ENCODE results near the gene NEUROG1. TPM values are rescaled to one million over a fixed set of nuclear protein-coding genes. Genes with fewer than 3 reads are reported as not detected.

NEUROG1 gene
- total and polyA plus RNA-seq, 2 experiments from 2014 or later: 0.16 TPM; not detected in 1

DNA sequence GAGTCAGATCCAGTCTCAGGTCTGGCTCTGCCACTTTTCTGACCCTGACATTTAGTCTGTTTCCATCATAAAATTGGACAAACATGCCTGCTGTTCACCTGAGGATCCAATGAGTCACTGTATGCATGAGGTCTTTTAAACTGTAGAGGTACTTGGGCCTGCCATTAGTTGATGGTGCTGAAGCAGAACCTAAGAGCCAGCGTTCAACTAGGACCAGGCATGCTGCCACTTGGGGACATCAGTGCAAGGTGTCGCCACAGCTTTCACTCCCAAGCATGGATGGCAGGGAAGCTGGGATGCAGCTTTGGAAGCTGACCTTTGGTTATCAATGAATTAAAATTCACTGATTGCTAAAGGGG, 37.1 kb downstream of the NEUROG1 start:
- Histone ChIP-seq H3K4me1 (ENCODE audit: insufficient read depth) (no peaks in the 10 kb centered on the region; the same call in 1 of the 2 replicates), H3K27me3 (ENCODE audit: insufficient read depth) (peaks cover 87% of the 10 kb centered on the region), H3K9me2 (ENCODE audit: insufficient read depth) (peaks cover 4% of the 10 kb centered on the region; the same call in 1 of the 2 replicates), H3K4me3 (no peak overlapping the region), H4K20me1 (replicated peaks; ENCODE audit: insufficient read depth) (0 out of 2 replicates have a peak, but pooled peaks cover 7% of the 10 kb centered on the region), H2AFZ (no peak overlapping the region), H3K36me3 (ENCODE audit: insufficient read depth) (no peaks in the 10 kb centered on the region), H3K4me2 (no peak overlapping the region), H3K79me2 (replicated peaks; ENCODE audit: insufficient read depth) (no peaks in the 10 kb centered on the region), H3K27ac (ENCODE audit: low read depth) (no peak overlapping the region), H3F3A (replicated peaks; ENCODE audit: low read depth) (no peaks in the 10 kb centered on the region)
- ATAC-seq (no peak), DNase-seq (ENCODE audit: low spot score) (no peak)
- H3K9me3 Mint-ChIP-seq: no peaks in the 10 kb centered on the region
- peaks cover 46% of the 10 kb centered on the region for H3K27me3 Mint-ChIP-seq (ENCODE audit: insufficient read depth, low read depth, poor library complexity)
- TF ChIP-seq ZNF331 (CRISPR knock-in tag; IDR thresholded peaks at IDR 0.05; ENCODE audit: low read depth): no peak
- no peak for TF ChIP-seq CREB1 (CRISPR knock-in tag; IDR thresholded peaks at IDR 0.05; ENCODE audit: low read depth)
- TF ChIP-seq JUNB (IDR thresholded peaks at IDR 0.05; ENCODE audit: unreplicated experiment): no peak
- TF ChIP-seq NANOG (IDR thresholded peaks at IDR 0.05; ENCODE audit: borderline replicate concordance): no peak
- TF ChIP-seq STAT1 (IDR thresholded peaks at IDR 0.05; ENCODE audit: unreplicated experiment): no peak
- no peak for TF ChIP-seq POLR2AphosphoS5 (IDR thresholded peaks at IDR 0.05; ENCODE audit: low read depth)
- TF ChIP-seq, protein P1, sequence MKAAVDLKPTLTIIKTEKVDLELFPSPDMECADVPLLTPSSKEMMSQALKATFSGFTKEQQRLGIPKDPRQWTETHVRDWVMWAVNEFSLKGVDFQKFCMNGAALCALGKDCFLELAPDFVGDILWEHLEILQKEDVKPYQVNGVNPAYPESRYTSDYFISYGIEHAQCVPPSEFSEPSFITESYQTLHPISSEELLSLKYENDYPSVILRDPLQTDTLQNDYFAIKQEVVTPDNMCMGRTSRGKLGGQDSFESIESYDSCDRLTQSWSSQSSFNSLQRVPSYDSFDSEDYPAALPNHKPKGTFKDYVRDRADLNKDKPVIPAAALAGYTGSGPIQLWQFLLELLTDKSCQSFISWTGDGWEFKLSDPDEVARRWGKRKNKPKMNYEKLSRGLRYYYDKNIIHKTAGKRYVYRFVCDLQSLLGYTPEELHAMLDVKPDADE (IDR thresholded peaks at IDR 0.05): no peak
- TF ChIP-seq ZNF114 (CRISPR knock-in tag; IDR thresholded peaks at IDR 0.05): no peak
- H3K4me3 Mint-ChIP-seq: no peak overlapping the region
- no peaks in the 10 kb centered on the region for H3K36me3 Mint-ChIP-seq (ENCODE audit: low read depth)
- no peak overlapping the region for H3K27ac Mint-ChIP-seq
- H3K4me1 Mint-ChIP-seq: peaks cover 17% of the 10 kb centered on the region

DNA sequence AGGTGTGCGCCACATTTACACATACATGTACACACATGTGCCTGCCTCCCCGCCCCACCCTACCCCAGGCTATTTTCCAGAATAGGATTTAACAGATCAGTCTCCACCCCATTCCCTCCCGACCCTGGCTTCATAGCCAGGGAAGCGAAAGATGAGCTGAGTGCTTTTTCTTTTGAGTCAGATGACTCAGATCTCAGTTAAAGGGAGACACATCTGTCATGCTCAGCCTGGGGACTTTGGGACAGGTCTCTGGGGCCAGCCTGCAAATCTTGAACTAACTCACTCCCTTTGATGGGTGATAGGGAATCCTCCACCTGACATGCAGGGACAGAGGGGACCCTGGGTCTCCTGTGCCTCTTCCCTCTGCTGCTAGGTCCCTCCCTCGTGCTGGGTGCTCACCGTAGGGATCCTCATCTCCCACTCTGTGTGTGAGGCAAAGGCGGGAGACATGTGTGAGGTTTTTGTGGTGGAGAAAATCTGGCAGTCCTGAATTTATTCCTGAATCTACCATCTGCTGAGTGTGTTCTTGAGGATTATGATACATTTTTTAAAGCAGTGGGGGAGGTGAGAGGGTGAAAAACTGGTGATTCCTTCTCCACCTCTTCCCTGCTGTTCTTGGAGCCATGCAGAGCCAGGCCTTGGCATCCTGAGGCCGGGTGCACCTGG, 37.7 kb downstream of the NEUROG1 start:
- no peaks in the 10 kb centered on the region for H3K79me2 ChIP-seq (replicated peaks; ENCODE audit: insufficient read depth)
- Mint-ChIP-seq H3K9me3 (no peaks in the 10 kb centered on the region), H3K27me3 (ENCODE audit: insufficient read depth, low read depth, poor library complexity) (peaks cover 48% of the 10 kb centered on the region), H3K36me3 (ENCODE audit: low read depth) (no peaks in the 10 kb centered on the region), H3K27ac (no peak overlapping the region), H3K4me1 (peaks cover 18% of the 10 kb centered on the region), H3K4me3 (no peak overlapping the region)
- no peak overlapping the region for H3K4me2 ChIP-seq
- ATAC-seq (no peak), DNase-seq (ENCODE audit: low spot score) (no peak)
- no peak overlapping the region for H3K27ac ChIP-seq (ENCODE audit: low read depth)
- no peaks in the 10 kb centered on the region; the same call in 1 of the 2 replicates for H3K4me1 ChIP-seq (ENCODE audit: insufficient read depth)
- 0 out of 2 replicates have a peak, but pooled peaks cover 7% of the 10 kb centered on the region for H4K20me1 ChIP-seq (replicated peaks; ENCODE audit: insufficient read depth)
- no peak overlapping the region for H2AFZ ChIP-seq
- peaks cover 87% of the 10 kb centered on the region for H3K27me3 ChIP-seq (ENCODE audit: insufficient read depth)
- no peaks in the 10 kb centered on the region for H3K36me3 ChIP-seq (ENCODE audit: insufficient read depth)
- H3K4me3 ChIP-seq: no peak overlapping the region
- H3K9me2 ChIP-seq (ENCODE audit: insufficient read depth): peaks cover 4% of the 10 kb centered on the region; the same call in 1 of the 2 replicates
- H3F3A ChIP-seq (replicated peaks; ENCODE audit: low read depth): no peaks in the 10 kb centered on the region
- TF ChIP-seq CREB1 (CRISPR knock-in tag; IDR thresholded peaks at IDR 0.05; ENCODE audit: low read depth) (no peak), ZNF114 (CRISPR knock-in tag; IDR thresholded peaks at IDR 0.05) (no peak)
- TF ChIP-seq, protein P2, sequence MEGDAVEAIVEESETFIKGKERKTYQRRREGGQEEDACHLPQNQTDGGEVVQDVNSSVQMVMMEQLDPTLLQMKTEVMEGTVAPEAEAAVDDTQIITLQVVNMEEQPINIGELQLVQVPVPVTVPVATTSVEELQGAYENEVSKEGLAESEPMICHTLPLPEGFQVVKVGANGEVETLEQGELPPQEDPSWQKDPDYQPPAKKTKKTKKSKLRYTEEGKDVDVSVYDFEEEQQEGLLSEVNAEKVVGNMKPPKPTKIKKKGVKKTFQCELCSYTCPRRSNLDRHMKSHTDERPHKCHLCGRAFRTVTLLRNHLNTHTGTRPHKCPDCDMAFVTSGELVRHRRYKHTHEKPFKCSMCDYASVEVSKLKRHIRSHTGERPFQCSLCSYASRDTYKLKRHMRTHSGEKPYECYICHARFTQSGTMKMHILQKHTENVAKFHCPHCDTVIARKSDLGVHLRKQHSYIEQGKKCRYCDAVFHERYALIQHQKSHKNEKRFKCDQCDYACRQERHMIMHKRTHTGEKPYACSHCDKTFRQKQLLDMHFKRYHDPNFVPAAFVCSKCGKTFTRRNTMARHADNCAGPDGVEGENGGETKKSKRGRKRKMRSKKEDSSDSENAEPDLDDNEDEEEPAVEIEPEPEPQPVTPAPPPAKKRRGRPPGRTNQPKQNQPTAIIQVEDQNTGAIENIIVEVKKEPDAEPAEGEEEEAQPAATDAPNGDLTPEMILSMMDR (conservative IDR thresholded peaks at IDR 0.05; ENCODE audit: low read depth in 2 of 2): no peak
- TF ChIP-seq, protein P3, sequence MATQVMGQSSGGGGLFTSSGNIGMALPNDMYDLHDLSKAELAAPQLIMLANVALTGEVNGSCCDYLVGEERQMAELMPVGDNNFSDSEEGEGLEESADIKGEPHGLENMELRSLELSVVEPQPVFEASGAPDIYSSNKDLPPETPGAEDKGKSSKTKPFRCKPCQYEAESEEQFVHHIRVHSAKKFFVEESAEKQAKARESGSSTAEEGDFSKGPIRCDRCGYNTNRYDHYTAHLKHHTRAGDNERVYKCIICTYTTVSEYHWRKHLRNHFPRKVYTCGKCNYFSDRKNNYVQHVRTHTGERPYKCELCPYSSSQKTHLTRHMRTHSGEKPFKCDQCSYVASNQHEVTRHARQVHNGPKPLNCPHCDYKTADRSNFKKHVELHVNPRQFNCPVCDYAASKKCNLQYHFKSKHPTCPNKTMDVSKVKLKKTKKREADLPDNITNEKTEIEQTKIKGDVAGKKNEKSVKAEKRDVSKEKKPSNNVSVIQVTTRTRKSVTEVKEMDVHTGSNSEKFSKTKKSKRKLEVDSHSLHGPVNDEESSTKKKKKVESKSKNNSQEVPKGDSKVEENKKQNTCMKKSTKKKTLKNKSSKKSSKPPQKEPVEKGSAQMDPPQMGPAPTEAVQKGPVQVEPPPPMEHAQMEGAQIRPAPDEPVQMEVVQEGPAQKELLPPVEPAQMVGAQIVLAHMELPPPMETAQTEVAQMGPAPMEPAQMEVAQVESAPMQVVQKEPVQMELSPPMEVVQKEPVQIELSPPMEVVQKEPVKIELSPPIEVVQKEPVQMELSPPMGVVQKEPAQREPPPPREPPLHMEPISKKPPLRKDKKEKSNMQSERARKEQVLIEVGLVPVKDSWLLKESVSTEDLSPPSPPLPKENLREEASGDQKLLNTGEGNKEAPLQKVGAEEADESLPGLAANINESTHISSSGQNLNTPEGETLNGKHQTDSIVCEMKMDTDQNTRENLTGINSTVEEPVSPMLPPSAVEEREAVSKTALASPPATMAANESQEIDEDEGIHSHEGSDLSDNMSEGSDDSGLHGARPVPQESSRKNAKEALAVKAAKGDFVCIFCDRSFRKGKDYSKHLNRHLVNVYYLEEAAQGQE (IDR thresholded peaks at IDR 0.05; ENCODE audit: unreplicated experiment): no peak
